Kidney capillary endothelial cell (primary cell): ENCODE results near the gene B3GAT3.
A peak's percentile ranks its signal among the peaks of the same experiment; 100 is the strongest.
"Not testable (repeated sequence)": the region's sequence is repeated elsewhere in the genome, so short reads cannot be mapped to it uniquely, and the experiment has no call there.

Source experiments
- DNase-seq: peaks from one replicate; pipeline ENCODE4 v3.0.0-alpha.2; 2018; ENCODE audit warnings: low spot score

Gene B3GAT3

GRCh38 chr11:62621567-62622470, at the start of gene B3GAT3:
TSS of gene B3GAT3 (minus strand) at chr11:62621986. CDS start at chr11:62621947, 39 bp downstream.
- DNase-seq = peak; percentile 91

GRCh38 chr11:62671236-62671607, 49.4 kb upstream of the B3GAT3 start:
- no peak for DNase-seq

GRCh38 chr11:62669420-62670161, 47.8 kb upstream of the B3GAT3 start:
- DNase-seq = no peak

GRCh38 chr11:62667460-62667859, 45.7 kb upstream of the B3GAT3 start:
- DNase-seq = no peak

GRCh38 chr11:62666259-62666926, 44.6 kb upstream of the B3GAT3 start:
- no peak for DNase-seq

- DNase-seq = no peak
Measured at GRCh38 chr11:62665599-62666258, 43.9 kb upstream of the B3GAT3 start.

GRCh38 chr11:62665075-62665598, 43.4 kb upstream of the B3GAT3 start, which contains the start of the genes C11orf98 and CSKMT:
TSS of gene C11orf98 (minus strand) at chr11:62665210. CDS start at chr11:62665169, 41 bp downstream.
TSS of gene CSKMT (plus strand) at chr11:62665312. CDS start at chr11:62665880, 568 bp downstream.
- peak; percentile 90 for DNase-seq

- no peak for DNase-seq
Measured at GRCh38 chr11:62664405-62665074, 42.8 kb upstream of the B3GAT3 start.

GRCh38 chr11:62656796-62657429, 35.1 kb upstream of the B3GAT3 start:
- no peak for DNase-seq

- DNase-seq = no peak
Measured at GRCh38 chr11:62654297-62654696, 32.5 kb upstream of the B3GAT3 start.

- DNase-seq = no peak
Measured at GRCh38 chr11:62652161-62653006, 30.6 kb upstream of the B3GAT3 start.

- not testable (repeated sequence) for DNase-seq
Measured at GRCh38 chr11:62650283-62650682, 28.5 kb upstream of the B3GAT3 start.

GRCh38 chr11:62649486-62649885, 27.7 kb upstream of the B3GAT3 start:
- DNase-seq = no peak

GRCh38 chr11:62648967-62649364, 27.2 kb upstream of the B3GAT3 start:
- DNase-seq = no peak

- DNase-seq = no peak
Measured at GRCh38 chr11:62648185-62648966, 26.6 kb upstream of the B3GAT3 start.

- no peak for DNase-seq
Measured at GRCh38 chr11:62647609-62648005, 25.8 kb upstream of the B3GAT3 start.

- no peak for DNase-seq
Measured at GRCh38 chr11:62646825-62647608, 25.2 kb upstream of the B3GAT3 start.
